Stimulated activated CD8-positive, alpha-beta memory T cell treated with anti-CD3 and anti-CD28 coated beads, Interleukin-7, amount 100 ng/mL, for 24 hours (primary cell): ENCODE results near the gene OTUD1.

Source experiments
- DNase-seq: peaks from one replicate; pipeline ENCODE4 v3.0.0-alpha.2; 2020; ENCODE audit warnings: low read depth

The OTUD1 gene

DNA sequence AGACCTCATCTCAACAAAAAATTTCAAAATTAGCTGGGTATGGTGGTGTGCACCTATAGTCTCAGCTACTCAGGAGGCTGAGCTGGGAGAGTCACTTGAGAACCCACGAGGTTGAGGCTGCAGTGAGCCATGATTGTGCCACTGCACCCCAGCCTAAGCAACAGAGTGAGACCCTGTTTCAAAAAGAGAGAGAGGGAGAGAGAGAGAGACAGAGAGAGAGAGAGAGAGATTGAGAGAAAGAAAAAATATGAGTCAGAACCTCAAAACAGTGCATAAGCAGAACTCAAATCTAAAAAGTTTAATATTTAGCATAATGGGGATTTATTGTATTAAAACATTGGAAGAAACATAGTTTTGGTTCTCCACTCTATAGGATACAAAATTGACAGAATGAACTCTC is 17.5 kb upstream of the OTUD1 start:
- no peak for DNase-seq

DNA sequence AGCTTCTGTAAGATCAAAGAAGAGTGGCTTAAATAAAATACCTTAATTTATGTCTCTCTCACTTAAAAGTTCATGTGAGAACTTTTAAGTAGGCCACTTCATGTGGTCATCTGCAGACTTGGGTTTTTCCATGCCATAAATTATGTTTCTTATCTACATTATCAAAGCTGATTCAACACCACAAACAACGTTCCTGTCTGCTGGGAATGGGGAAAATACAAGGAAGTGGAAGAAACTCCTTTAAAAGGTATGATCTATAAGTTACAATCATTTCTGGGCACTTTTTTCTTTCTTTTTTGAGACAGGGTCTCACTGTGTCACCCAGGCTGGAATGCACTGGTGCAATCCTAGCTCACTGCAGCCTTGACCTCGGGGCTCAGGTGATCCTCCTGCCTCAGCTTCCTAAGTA is 16.9 kb upstream of the OTUD1 start:
- no peak for DNase-seq

DNA sequence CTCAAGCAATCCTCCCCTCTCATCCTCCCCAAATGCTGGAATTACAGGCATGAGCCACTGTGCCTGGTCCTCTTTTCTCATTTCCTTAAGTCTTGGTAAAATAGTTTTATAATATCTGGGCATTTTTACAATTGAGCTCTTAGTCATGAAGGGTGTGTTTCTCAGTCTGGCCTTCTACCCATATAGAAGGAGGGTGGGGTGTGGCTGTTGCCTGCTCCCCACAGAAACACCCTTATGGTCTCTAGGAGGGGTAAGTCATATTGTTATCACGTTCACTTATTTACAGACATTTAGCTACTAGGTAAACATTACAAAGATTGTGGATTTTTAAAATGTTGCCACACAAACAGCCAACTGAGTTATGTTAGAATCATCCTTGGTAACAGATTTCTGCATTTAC is 6.7 kb upstream of the OTUD1 start:
- no peak for DNase-seq

DNA sequence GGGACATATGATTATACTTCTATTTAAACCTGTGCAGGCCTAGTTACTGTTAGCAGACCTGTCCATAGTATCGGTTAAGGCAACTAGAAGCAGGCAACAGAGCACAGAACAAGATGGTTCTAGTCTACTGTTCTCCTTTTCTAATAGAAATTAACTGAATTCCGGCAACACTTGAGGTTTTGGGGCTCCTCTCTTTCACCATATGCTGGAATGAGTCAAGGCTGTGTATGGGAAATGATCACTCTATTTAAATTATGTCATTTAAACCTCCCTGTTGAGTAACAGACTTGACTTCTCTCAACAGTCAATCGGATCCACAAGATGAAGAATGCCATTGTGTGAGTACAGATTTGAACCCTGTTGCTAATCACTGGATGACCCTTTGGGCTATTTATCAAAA is 6.2 kb upstream of the OTUD1 start:
- DNase-seq = no peak

DNA sequence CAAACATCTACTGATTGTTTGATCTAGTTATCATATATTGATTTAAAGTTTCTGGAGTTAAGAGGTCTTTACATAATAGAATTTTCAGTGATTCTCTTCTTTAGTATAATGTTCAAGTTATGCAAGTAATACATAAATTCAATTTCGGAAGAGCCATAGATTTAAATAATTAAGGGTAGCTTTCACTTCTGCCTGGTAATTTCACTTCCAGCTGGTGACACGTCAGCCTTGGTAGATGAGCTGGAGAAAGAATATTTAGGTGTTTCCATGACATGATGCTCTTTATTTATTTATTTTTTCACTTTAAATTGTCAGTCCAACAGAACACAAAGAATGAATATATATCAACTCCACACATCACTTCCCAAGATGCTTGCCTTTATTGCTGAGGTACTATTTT is 5.2 kb upstream of the OTUD1 start:
- DNase-seq = no peak

DNA sequence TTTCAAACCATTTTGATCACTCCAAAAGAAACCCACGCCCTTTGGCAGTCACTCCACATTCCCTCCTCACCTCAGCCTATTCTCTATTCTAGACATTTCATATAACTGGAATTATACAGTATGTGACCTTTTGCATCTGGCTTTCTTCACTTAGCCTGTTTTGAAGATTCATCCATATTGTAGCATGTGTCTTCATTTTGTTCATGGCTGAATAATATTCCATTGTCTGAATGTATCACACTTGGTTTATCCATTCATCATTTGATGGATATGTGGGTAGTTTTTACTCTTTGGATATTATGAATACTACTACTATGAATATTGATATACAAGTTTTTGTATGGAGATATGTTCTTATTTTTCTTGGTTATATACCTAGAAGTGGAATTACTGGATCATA is 3.5 kb upstream of the OTUD1 start:
- DNase-seq = no peak

DNA sequence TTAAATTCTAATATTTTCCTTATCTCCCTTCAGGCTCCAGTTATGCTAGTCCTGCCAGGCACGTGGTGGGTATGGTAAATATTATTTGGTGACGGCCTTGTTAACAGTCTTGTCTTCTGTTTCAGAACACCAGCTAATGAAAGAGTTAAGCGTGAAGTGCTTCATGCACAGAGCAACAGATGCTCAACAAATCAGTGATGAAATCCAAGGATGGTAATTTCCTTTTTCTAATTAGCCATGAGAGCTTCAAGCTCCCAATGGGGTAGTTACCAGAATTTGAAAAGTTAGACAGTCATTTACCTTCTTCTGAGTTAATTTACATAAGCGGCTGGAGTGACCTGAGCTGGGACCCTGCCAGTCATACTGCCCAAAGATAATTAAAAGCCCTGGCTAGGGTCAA is 1.9 kb upstream of the OTUD1 start:
- DNase-seq = no peak

DNA sequence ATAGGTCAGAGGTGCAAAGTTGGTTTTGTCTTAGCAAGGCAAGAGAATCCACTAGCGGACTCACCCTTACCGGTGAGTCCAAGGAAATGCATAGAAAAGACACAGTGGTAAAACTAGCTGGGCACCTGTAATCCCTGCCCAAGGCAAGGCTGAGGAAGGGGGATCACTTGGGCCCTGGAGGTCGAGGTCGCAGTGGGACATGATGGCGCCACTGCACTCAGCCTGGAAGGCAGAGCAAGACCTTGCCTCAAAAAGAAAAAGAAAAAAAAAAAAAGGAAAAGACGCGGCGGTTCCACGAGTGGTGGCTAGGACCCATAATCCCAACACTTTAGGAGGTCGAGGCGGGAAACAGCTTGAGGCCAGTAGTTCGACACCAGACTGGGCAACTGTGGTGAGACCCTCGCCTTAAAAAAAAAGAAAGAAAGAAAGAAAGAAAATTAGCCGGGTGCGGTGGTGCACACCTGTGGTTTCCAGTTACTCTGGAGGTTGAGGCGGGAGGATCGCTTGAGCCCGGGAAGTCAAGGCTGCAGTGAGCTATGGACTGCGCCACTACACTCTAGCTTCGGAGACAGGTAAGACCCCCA is 820 bp upstream of the OTUD1 start:
- DNase-seq = no peak

DNA sequence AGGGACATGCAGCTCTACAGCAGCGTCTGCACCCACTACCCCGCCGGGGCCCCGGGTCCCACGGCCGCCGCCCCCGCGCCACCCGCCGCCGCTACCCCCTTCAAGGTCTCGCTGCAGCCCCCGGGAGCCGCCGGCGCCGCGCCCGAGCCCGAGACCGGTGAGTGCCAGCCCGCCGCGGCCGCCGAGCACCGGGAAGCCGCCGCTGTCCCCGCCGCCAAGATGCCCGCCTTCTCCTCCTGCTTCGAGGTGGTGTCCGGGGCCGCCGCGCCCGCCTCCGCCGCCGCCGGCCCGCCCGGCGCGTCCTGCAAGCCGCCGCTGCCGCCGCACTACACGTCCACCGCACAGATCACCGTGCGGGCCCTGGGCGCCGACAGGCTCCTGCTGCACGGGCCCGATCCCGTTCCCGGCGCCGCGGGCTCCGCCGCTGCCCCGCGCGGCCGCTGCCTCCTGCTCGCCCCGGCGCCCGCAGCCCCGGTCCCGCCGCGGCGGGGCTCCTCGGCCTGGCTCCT is 631 bp downstream of the OTUD1 start:
- no peak for DNase-seq

DNA sequence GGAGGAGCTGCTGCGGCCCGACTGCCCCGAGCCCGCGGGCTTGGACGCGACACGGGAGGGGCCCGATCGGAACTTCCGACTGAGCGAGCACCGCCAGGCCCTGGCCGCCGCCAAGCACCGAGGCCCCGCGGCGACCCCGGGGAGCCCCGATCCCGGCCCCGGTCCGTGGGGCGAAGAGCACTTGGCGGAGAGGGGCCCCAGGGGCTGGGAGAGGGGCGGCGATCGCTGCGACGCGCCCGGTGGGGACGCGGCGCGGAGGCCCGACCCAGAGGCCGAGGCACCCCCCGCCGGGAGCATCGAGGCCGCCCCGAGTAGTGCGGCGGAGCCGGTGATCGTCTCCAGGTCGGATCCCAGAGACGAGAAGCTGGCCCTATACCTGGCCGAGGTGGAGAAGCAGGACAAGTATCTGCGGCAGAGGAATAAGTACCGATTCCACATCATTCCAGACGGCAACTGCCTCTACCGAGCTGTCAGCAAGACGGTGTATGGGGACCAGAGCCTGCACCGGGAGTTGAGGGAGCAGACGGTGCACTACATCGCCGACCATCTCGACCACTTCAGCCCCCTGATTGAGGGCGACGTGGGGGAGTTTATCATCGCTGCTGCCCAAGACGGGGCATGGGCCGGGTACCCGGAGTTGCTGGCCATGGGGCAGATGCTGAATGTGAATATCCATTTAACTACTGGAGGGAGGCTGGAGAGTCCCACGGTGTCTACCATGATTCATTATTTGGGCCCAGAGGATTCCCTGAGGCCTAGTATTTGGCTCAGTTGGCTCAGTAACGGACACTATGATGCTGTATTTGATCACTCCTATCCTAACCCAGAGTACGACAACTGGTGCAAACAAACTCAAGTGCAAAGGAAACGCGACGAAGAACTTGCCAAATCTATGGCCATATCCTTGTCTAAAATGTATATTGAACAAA is 1.4 kb downstream of the OTUD1 start:
- no peak for DNase-seq

DNA sequence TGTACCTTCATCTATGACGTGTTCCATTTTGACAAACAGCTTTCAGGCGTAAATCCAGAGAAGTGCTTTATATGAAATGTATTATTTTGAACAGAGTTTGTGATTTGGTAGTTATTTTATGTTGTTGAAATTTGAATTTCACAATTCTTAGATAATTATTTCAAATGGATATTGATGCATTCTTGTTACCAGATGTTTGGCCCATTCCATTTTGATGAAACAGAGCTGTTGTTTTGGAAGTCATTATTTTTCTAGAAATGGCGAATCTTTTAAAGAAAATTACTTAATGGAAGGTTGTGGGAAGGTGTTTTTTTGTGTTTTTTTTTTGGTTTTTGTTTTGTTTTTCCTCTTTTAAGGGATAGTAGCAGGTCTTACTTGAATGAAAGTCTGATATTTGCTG is 2.4 kb downstream of the OTUD1 start:
- DNase-seq = no peak

DNA sequence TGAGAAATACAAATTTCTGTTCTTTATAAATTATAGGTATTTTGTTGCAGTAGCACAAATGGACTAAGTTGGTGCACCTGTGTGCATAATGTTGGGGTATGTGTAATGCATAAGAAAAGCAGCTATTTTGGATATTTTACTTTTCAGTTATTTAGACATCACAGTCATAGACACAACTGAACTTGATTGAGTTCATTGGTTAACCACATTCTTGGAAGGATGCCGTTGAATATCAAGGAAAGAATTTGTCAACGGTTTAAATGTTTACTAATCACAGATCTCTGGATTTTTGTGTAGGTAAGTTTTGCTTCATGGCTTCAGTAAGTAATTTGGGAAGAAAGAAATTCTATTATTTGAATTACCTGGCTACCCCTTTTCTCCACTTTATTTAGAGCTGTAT is 4.1 kb downstream of the OTUD1 start:
- DNase-seq = no peak

DNA sequence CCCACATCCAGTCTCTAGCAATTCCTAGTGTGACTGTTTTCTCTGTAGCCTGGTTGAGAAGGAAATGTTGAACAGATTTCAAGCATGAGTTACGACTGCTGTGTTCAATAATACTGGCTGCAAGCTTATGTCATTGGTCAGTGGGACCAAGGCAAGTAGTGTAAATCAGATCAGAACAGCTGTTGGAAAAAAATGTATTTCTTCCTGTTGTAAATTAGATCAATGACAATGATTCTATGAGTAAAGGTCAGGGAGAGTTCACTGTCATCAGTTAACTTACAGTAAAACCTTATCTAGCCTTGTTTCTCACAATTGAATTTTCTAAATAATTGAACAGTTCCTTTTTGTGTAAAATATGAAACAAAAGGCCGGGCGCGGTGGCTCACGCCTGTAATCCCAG is 6.7 kb downstream of the OTUD1 start:
- no peak for DNase-seq

DNA sequence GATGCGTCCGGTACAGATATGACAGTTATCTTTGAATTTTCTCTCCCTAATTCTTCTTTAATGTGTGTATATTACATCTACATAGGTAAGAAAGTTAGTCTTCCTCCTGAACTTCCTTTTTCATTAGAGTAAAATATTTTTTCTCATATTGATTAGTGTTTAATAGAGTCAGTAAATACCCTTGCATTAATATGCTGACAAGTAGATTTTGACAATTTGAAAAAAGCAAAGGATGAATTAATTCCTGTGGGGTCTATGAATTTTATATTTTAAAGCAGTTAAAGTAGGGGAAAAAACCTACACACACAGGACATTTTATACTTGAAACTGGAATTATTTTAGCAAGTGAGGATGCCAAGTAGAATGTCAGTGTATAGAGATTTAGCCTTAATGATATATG is 9.4 kb downstream of the OTUD1 start:
- no peak for DNase-seq

DNA sequence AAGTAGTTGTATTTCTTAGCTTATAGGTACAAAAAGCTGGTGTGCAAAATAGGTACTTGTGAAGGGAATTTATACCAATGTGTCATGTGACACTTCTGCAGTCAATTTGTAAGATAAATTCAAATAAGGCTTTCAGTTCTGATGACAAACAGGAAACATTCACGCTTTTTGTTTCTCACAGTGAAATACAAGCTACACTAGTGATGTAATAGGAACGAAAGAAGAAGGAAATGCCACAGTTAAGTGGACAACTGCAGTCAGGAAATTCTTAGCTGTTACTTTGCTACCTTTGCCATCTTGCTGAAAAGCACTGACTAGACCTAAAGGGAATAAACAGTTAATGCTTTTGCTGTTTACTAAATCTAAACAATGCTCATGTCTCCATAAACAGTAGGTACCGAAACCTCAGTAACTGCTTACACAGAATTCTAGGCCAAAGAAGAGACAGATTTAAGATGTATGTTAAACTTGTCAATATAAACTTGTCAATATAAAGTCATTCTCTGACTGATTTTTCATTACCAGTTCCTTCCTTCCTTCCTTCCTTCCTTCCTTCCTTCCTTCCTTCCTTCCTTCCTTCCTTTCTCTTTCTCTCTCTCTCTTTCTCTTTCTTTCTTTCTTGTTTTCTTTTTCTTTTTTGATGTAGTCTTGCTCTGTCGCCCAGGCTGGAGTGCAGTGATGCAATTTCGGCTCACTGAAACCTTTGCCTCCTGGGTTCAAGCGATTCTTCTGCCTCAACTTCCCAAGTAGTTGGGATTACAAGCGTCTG is 10.1 kb downstream of the OTUD1 start:
- no peak for DNase-seq

DNA sequence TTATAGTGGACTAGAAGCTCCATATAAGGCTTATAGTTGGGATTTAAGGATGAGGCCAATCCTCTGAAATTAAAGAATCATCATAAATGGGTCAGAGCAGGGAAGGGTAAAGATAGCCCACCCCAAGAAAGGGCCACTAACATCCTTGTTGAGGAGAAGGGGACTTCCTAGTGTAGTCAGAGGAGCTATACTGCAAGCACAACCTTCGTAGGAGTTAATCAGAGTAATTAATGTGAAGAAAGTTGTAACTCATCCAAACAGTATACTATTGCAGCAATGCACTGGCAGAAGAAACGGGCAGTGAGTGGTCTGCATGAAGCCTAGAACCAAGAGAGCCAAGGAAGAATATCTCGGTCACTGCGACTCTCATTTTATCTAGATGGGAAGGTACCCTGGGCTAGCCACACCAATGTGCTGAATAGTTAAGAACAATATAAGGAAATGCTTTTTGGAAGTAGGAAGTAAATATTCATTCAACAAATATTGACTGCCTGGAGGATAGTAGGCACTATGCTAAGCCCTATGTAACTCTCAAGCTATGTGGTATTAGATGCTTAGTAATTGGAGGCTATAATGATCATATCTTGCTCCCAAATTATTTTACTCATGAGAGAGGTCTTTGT is 13.3 kb downstream of the OTUD1 start:
- DNase-seq = no peak

DNA sequence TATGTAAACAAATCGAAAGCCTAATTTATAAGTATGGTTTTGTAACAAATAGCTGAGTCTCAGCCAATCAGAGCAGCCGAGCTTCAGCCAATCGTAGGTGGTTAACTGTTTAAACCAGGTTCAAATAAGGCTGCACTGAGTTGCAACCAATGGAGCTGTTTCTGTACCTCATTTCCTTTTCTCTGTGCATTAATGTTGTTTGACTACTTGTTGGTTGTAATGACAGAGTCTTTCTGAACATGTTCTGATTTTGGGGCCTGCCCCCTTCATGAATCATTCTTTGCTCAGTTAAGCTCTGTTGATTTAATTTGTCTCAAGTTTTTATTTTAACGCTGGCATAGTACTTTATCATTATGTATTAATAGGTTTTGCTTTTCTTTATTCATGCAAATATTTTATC is 14.6 kb downstream of the OTUD1 start:
- no peak for DNase-seq

DNA sequence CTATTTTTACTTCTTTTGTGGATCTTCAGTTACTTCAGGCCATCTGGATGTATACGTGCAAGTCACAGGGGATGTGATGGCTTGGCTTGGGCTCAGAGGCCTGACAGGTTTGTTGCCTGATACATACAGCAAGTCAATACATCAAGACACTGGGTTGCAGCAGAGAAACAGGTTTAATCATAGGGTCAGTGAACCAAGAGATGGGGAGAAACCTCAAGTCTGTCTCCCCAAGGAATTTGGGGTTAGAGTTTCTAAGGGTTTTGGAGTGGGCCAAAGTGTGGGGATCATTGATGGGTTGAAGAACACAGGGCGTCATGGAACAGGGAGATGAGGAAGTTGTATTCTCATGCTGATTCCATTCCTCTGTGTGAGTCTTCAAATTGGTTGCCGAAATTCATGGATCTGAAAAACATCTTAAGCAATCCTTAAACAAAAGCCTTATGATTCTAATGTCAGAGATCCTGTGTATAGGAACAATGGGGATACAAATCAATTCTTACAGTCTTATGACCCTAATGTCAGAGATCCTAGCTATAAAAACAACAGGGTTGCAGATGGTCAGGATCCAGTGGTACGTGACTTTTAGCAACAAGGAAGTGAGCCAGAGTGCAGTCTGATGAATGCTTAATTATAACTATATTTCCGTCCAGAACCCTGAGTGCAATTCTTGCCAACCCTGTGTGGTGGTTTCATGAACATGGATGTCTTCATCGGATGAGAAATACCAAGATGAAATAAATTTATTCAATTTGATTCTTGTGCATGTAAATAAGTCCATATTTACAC is 18.9 kb downstream of the OTUD1 start:
- no peak for DNase-seq

DNA sequence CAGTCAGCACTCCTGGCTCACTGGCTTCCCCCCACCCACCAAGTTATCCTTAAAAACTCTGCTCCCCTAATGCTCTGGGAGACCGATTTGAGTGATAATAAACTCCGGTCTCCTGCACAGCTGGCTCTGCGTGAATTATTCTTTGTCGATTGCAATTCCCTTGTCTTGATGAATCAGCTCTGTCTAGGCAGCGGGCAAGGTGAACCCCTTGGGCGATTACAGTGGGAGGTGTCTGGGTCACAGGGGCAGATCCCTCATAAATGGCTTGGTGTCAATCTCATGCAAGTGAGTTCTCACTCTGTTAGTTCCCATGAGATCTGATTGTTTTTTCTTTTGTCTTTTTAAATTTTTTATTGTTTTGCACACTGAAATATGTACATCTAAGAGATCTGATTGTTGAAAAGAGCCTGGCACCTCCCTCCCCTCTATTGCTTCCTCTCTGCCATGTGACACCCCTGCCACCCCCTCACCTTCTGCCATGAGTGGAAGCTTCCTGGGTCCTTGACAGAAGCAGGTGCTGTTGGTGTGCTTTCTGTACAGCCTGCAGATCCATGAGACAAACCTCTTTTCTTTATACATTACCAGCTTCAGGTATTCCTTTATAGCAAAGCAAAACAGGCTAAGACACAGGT is 20.5 kb downstream of the OTUD1 start:
- no peak for DNase-seq

DNA sequence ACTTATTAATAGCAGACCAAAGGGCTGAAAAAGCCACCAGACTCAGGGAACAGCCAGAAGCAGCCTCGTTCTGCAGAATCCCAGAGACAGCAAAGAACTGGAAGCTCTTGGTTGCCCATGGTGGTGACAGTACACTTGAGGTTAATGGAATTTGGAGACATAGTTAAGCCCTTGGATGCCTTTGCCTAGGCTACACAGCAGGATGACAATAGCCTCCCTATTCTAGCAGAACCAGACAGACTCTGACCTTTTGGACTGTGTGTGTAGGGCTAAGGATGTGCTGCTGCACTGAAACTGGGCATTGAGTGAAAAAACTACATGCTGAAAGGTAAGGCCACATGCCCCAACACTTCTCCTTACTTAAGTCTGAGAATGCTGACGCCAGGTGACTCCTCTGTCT is 22.7 kb downstream of the OTUD1 start:
- DNase-seq = no peak

DNA sequence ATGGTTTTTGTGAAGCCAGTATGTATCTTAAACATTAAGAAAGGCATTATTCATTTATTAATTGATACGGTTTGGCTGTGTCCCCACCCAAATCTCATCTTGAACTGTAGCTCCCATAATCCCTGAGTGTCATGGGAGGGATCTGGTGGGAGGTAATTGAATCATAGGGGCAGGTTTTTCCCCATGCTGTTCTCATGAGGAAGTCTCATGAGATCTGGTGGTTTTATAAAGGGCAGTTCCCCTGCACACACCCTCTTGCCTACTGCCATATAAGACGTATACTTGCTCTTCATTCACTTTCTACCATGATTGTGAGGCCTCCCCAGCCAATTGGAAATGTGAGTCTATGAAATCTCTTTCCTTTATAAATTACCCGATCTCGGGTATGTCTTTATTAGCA is 28.1 kb downstream of the OTUD1 start:
- no peak for DNase-seq
